ENCODE measurements around the gene SH3YL1. TPM values are rescaled to one million over a fixed set of nuclear protein-coding genes. Genes with fewer than 3 reads are reported as not detected.

The SH3YL1 gene
- total RNA-seq, 4 donors from 2014 or later, result 70.7 to 344 (median 98.0) TPM

GRCh38 chr2:273333-273732 lies 9.5 kb upstream of the SH3YL1 start:
- no peak overlapping the region for H3K27ac ChIP-seq
- intact Hi-C loops (cut with DNase I; ENCODE audit: low total_unique reads), result no loop called here
- in situ Hi-C loops (cut with MboI; ENCODE audit: low pct_ligation_motif_present in 1 of 4, low pct_unique_long_range_greater_than_20kb in 1 of 4, low sequenced_read_pairs in 3 of 4), result no loop called here
- 30% methylated on average over 6 of the region's 6 CpGs; no CpG with 5 or more reads in 1 of the 2 donors for WGBS, 2 donors (ENCODE audit: low coverage in 1 of 2)
- no peak for DNase-seq
- H3K4me3 ChIP-seq, result no peak overlapping the region
- TF ChIP-seq EP300 (IDR thresholded peaks at IDR 0.05; ENCODE audit: low read depth) (no peak), POLR2AphosphoS5 (IDR thresholded peaks at IDR 0.05) (no peak), POLR2A (IDR thresholded peaks at IDR 0.05) (no peak), CTCF (IDR thresholded peaks at IDR 0.05) (no peak)
- H3K9me3 ChIP-seq, result no peaks in the 10 kb centered on the region
- no peaks in the 10 kb centered on the region for H3K27me3 ChIP-seq
- H3K4me1 ChIP-seq, result peaks cover 0 to 29% (median 7%) of the 10 kb centered on the region in 4 donors
- peaks cover 0 to 27% (median 6%) of the 10 kb centered on the region in 4 donors for H3K36me3 ChIP-seq

- 88 to 95% methylated on average over 10 to 12 of the region's 12 CpGs for WGBS, 2 donors (ENCODE audit: low coverage in 1 of 2)
- H3K27ac ChIP-seq, result no peak overlapping the region
- no peak for DNase-seq
- intact Hi-C loops (cut with DNase I; ENCODE audit: low total_unique reads) (no loop called here), in situ Hi-C loops (cut with MboI; ENCODE audit: low pct_ligation_motif_present in 1 of 4, low pct_unique_long_range_greater_than_20kb in 1 of 4, low sequenced_read_pairs in 3 of 4) (no loop called here)
- H3K4me3 ChIP-seq, result no peak overlapping the region
- TF ChIP-seq CTCF (IDR thresholded peaks at IDR 0.05) (no peak), EP300 (IDR thresholded peaks at IDR 0.05; ENCODE audit: low read depth) (no peak), POLR2AphosphoS5 (IDR thresholded peaks at IDR 0.05) (no peak), POLR2A (IDR thresholded peaks at IDR 0.05) (no peak)
- no peaks in the 10 kb centered on the region for H3K9me3 ChIP-seq
- no peaks in the 10 kb centered on the region for H3K27me3 ChIP-seq
- peaks cover 0 to 13% (median under 1%) of the 10 kb centered on the region in 4 donors for H3K36me3 ChIP-seq
- peaks cover 0 to 39% (median 10%) of the 10 kb centered on the region in 4 donors for H3K4me1 ChIP-seq
Observed at GRCh38 chr2:271917-272316, 8.1 kb upstream of the SH3YL1 start.

- Histone ChIP-seq H3K9me3 (no peaks in the 10 kb centered on the region), H3K27ac (no peak overlapping the region), H3K4me3 (no peak overlapping the region), H3K36me3 (peaks cover 0 to 4% (median 0%) of the 10 kb centered on the region in 4 donors), H3K4me1 (peaks cover 7 to 49% (median 17%) of the 10 kb centered on the region in 4 donors), H3K27me3 (no peaks in the 10 kb centered on the region)
- in situ Hi-C loops (cut with MboI; ENCODE audit: low pct_ligation_motif_present in 1 of 4, low pct_unique_long_range_greater_than_20kb in 1 of 4, low sequenced_read_pairs in 3 of 4) (no loop called here), intact Hi-C loops (cut with DNase I; ENCODE audit: low total_unique reads) (no loop called here)
- 95 to 100% methylated on average over 2 to 4 of the region's 4 CpGs for WGBS, 2 donors (ENCODE audit: low coverage in 1 of 2)
- DNase-seq, result no peak
- TF ChIP-seq POLR2A (IDR thresholded peaks at IDR 0.05), result no peak
- TF ChIP-seq EP300 (IDR thresholded peaks at IDR 0.05; ENCODE audit: low read depth), result no peak
- no peak for TF ChIP-seq POLR2AphosphoS5 (IDR thresholded peaks at IDR 0.05)
- no peak for TF ChIP-seq CTCF (IDR thresholded peaks at IDR 0.05)
Observed at GRCh38 chr2:270861-271260, 7.0 kb upstream of the SH3YL1 start.

GRCh38 chr2:269356-270030 lies 5.7 kb upstream of the SH3YL1 start:
- 33 to 45% methylated on average over 2 to 4 of the region's 4 CpGs for WGBS, 2 donors (ENCODE audit: low coverage in 1 of 2)
- in situ Hi-C loops (cut with MboI; ENCODE audit: low pct_ligation_motif_present in 1 of 4, low pct_unique_long_range_greater_than_20kb in 1 of 4, low sequenced_read_pairs in 3 of 4), result no loop called here
- no peaks in the 10 kb centered on the region for H3K9me3 ChIP-seq
- peaks cover 14 to 46% (median 22%) of the 10 kb centered on the region in 4 donors for H3K4me1 ChIP-seq
- H3K27me3 ChIP-seq, result no peaks in the 10 kb centered on the region
- H3K36me3 ChIP-seq, result no peaks in the 10 kb centered on the region
- intact Hi-C loops (cut with DNase I; ENCODE audit: low total_unique reads), result no loop called here
- no peak for DNase-seq
- H3K4me3 ChIP-seq, result no peak overlapping the region
- H3K27ac ChIP-seq, result no peak overlapping the region
- TF ChIP-seq POLR2A (IDR thresholded peaks at IDR 0.05) (no peak), EP300 (IDR thresholded peaks at IDR 0.05; ENCODE audit: low read depth) (no peak), POLR2AphosphoS5 (IDR thresholded peaks at IDR 0.05) (no peak), CTCF (IDR thresholded peaks at IDR 0.05) (no peak)
